ENCODE measurements around the gene FAR2. TPM values are rescaled to one million over a fixed set of nuclear protein-coding genes. Genes with fewer than 3 reads are reported as not detected.

The FAR2 gene
- total and polyA plus RNA-seq, 2 of the 13 experiments (the other 11 are each of a cell fraction or from before 2014, with no cell fraction given) = not detected

GRCh38 chr12:29207120-29207519 is 58.0 kb downstream of the FAR2 start:
- ATAC-seq (no peak), FAIRE-seq (no peak)
- TF ChIP-seq UBTF (CRISPR knock-in tag; IDR thresholded peaks at IDR 0.05) (no peak), DNMT3B (CRISPR knock-in tag; conservative IDR thresholded peaks at IDR 0.05) (no peak), SCMH1 (CRISPR knock-in tag; IDR thresholded peaks at IDR 0.05; ENCODE audit: borderline replicate concordance) (no peak), WIZ (CRISPR knock-in tag; IDR thresholded peaks at IDR 0.05) (no peak), JDP2 (CRISPR knock-in tag; IDR thresholded peaks at IDR 0.05; ENCODE audit: borderline replicate concordance) (no peak), SSRP1 (CRISPR knock-in tag; IDR thresholded peaks at IDR 0.05) (no peak), ZNF503 (CRISPR knock-in tag; IDR thresholded peaks at IDR 0.05) (no peak), SAP130 (CRISPR knock-in tag; IDR thresholded peaks at IDR 0.05; ENCODE audit: low read depth) (no peak), EEA1 (CRISPR knock-in tag; IDR thresholded peaks at IDR 0.05; ENCODE audit: borderline replicate concordance) (no peak), ARNT2 (CRISPR knock-in tag; IDR thresholded peaks at IDR 0.05; ENCODE audit: low read depth) (no peak), MIER3 (CRISPR knock-in tag; IDR thresholded peaks at IDR 0.05; ENCODE audit: borderline replicate concordance) (no peak)

More at GRCh38 chr12:29207120-29207519, 58.0 kb downstream of the FAR2 start:
- H3K79me2 ChIP-seq (ENCODE audit: insufficient read depth, low read length) = no peaks in the 10 kb centered on the region
- intact Hi-C loops (cut with micrococcal nuclease; ENCODE audit: unreplicated experiment) (no loop called here), in situ Hi-C loops (cut with HindIII; ENCODE audit: extremely low pct_ligation_motif_present, low pct_unique_long_range_greater_than_20kb) (no loop called here)
- no peak overlapping the region for H3K9ac ChIP-seq (ENCODE audit: insufficient read depth, low read depth, low read length)
- H3K4me1 ChIP-seq (ENCODE audit: insufficient read depth, low read length) = no peaks in the 10 kb centered on the region
- 20% methylated on average over 5 of the region's 5 CpGs for WGBS (ENCODE audit: low lambda C conversion rate)
- no peak overlapping the region for H3K4me3 ChIP-seq (replicated peaks in 1 of 3; ENCODE audit: insufficient read depth in 1 of 3, low read depth in 2 of 3, low read length in 3 of 3)
- POLR2A ChIA-PET = no interaction called here
- H3K27ac ChIP-seq (ENCODE audit: extremely low read length, insufficient read depth, low read length) = no peak overlapping the region
- no peak for DNase-seq (ENCODE audit: low spot score)
- H4K20me1 ChIP-seq (ENCODE audit: insufficient read depth, low read length) = no peaks in the 10 kb centered on the region
- CTCF ChIA-PET (ENCODE audit: low intra/inter-chr PET ratio, low total read pairs) = no interaction called here
- no peak overlapping the region for H2AFZ ChIP-seq (ENCODE audit: low read length)
- no peaks in the 10 kb centered on the region for H3K36me3 ChIP-seq (replicated peaks in 1 of 2; ENCODE audit: control insufficient read depth in 1 of 2, insufficient read depth in 2 of 2, low read length in 2 of 2)
- H3K9me3 ChIP-seq (ENCODE audit: low read length) = no peaks in the 10 kb centered on the region
- no peak overlapping the region for H3K4me2 ChIP-seq (ENCODE audit: low read depth, low read length)
- H3K27me3 ChIP-seq (ENCODE audit: control insufficient read depth in 1 of 2, insufficient read depth in 2 of 2, low read length in 2 of 2) = no peaks in the 10 kb centered on the region; a peak in 1 of 5 replicates
- BruUV-seq (replicated peaks) = no TSS peak
